ENCODE measurements around the gene ARID1B. TPM values are rescaled to one million over a fixed set of nuclear protein-coding genes. Genes with fewer than 3 reads are reported as not detected.

The ARID1B gene
- total RNA-seq, 1 donor from 2014 or later: 43.4 TPM

DNA sequence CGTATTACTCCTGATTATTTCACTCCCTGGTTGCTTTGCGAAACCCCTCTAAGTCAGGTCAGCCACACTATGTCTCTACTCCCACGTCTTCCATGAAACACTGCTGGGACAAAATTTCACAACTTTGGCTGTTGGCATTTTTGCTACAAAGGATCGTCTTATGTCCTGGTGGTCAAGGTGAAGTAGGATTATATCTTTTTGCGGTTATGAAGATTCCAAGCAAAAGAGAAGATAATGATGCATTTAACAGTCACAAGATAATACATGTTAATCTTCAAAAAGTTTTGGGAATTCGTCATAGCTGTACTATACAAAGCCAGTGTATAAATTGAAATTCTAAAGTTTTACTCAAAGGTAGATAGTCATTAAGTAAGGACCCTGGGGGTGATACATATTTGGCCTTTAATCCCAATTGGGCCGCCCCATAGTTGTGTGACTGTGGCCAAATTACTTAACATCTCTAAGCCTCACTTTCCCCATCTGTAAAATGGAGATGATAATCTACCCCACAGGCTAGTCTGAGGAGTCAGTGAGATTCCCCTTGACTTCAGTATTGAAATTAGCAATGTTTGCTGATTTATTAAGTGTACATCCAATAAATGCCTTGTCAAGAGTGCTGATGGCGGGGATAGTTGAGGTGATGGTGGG lies 212.1 kb downstream of the ARID1B start:
- H3K4me1 ChIP-seq: peaks cover 61% of the 10 kb centered on the region
- intact Hi-C loops (cut with micrococcal nuclease): no loop called here
- no peak overlapping the region for H3K27ac ChIP-seq (replicated peaks)
- no peaks in the 10 kb centered on the region for H3K36me3 ChIP-seq
- H3K4me3 ChIP-seq: no peak overlapping the region
- no peak for DNase-seq
- no peaks in the 10 kb centered on the region for H3K9me3 ChIP-seq (replicated peaks)
- TF ChIP-seq, protein P1, sequence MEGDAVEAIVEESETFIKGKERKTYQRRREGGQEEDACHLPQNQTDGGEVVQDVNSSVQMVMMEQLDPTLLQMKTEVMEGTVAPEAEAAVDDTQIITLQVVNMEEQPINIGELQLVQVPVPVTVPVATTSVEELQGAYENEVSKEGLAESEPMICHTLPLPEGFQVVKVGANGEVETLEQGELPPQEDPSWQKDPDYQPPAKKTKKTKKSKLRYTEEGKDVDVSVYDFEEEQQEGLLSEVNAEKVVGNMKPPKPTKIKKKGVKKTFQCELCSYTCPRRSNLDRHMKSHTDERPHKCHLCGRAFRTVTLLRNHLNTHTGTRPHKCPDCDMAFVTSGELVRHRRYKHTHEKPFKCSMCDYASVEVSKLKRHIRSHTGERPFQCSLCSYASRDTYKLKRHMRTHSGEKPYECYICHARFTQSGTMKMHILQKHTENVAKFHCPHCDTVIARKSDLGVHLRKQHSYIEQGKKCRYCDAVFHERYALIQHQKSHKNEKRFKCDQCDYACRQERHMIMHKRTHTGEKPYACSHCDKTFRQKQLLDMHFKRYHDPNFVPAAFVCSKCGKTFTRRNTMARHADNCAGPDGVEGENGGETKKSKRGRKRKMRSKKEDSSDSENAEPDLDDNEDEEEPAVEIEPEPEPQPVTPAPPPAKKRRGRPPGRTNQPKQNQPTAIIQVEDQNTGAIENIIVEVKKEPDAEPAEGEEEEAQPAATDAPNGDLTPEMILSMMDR (IDR thresholded peaks at IDR 0.05; ENCODE audit: borderline replicate concordance): no peak
- no peaks in the 10 kb centered on the region for H3K27me3 ChIP-seq (ENCODE audit: low read depth)

DNA sequence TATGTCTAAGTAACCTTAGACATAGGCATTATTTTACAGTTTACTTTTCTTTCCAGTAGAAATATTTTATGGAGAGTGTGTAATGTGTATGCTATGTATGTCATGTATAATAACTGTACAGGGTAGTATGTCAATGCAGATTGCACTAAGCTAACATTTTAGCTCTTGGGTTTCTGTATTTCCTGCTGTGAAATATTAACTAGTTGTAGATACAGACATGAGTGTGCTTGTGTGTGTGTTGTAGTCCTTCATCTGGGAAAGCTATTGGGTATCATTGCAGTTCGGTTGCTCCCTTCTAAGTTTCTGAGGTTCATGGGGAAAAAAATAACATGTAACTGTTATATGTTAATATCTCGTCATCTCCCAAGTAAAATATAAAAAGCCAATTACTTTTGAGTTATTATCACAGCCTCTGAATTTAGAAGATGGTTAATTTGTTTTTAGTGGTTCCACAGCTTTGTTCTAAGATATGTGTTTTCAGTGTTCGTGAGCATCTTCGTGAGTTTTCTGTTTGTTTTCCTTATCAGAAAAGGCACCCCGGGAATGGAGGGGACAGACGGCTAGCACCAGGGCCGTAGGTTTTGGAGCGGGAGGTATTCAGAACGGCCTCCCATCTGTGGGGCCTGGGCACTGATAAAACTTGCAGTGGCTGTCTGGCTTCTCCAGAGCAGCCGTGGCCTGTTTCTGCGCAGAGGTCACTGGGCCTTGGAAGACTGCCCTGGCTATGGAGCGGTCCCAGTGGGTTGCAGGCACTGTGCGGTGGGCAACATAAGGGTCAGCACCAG lies 215.0 kb downstream of the ARID1B start:
- H3K27ac ChIP-seq (replicated peaks): peak overlapping the region; percentile 55
- H3K4me3 ChIP-seq: peak overlapping the region; percentile 6
- H3K9me3 ChIP-seq (replicated peaks): no peaks in the 10 kb centered on the region
- H3K27me3 ChIP-seq (ENCODE audit: low read depth): no peaks in the 10 kb centered on the region
- TF ChIP-seq, protein P1 (IDR thresholded peaks at IDR 0.05; ENCODE audit: borderline replicate concordance): no peak
- H3K4me1 ChIP-seq: peaks cover 71% of the 10 kb centered on the region
- DNase-seq: peak; percentile 34
- no peaks in the 10 kb centered on the region for H3K36me3 ChIP-seq
- intact Hi-C loops (cut with micrococcal nuclease): no loop called here

DNA sequence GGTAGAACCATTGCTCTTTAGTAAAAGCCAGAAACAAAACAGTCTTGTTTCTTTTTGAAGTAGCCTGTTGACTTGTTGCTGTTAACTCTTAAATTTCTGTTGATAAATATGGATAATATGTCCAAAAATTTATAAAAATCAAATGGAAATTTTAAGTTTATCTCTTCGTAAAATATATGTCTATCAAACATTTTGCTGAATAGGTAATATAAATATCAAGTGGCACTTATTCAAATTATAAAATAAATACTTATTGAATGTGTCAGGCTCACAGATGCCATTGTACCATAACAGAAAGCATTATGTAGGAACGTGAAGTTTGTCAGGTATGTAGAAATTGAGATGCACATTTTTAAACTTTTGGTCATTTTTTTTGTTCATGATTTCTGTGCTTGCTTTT lies 216.5 kb downstream of the ARID1B start:
- Histone ChIP-seq H3K27ac (replicated peaks) (no peak overlapping the region), H3K27me3 (ENCODE audit: low read depth) (no peaks in the 10 kb centered on the region), H3K36me3 (no peaks in the 10 kb centered on the region), H3K4me1 (peaks cover 56% of the 10 kb centered on the region), H3K4me3 (no peak overlapping the region), H3K9me3 (replicated peaks) (no peaks in the 10 kb centered on the region)
- intact Hi-C loops (cut with micrococcal nuclease): no loop called here
- no peak for DNase-seq
- TF ChIP-seq, protein P1 (IDR thresholded peaks at IDR 0.05; ENCODE audit: borderline replicate concordance): no peak

DNA sequence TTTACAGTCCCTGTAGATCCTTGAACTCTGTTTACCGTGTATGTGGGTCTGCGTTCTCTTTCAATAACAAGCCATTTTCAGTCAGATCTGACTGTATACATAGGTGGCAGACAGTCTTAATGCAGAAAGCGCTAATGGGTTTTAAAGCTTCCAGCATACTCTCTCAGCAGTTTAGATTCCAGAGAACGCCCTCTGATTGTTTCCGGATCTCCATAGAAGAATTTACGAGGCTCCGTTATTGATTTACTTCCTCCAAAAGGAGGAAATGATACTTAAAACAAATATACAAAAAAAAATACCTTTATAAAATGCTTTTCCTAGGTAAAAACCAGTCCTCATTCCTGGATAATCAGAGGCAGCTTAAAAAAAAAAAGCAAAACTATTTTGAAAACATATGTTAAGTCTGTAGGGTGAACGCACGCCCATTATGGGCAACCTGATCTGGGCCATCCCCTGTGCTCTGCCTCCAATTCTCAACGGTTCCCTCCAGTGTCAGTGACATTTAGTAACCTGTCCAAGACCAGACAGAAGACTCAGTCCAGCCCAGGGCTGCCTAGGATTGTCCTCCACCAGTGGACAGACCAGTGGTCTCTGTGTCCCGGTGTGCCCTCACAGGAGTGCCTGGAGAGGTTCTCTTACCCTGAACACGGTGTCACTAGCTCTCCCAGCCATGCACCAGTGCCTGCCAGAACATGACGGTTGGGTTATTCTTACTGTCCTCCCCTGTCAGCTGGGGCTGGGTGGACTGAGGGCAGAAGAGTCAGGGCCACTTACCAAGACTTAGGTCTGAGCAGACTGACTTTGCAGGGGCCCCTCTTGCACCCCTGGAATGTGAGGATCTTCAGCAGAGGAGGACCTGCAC lies 217.3 kb downstream of the ARID1B start:
- peak; percentile 33 for DNase-seq

DNA sequence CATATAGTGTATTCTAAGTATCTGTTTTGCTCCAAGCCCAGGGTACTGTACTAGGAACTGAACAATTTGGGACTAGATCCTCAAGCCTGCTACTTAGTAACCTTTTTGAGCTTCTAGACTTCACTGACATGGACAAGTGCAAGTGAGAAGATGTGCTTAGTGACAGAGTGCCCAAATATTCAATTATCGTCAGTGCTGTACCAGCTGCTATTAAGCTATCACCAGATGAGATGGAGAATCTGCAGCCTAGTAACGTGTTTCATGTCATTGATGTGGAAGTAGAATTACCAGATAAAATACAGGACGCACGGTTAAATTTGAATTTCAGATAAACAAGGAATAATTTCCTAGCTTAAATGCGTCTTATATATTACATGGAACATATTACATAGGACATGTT lies 218.3 kb downstream of the ARID1B start:
- Histone ChIP-seq H3K4me1 (peaks cover 50% of the 10 kb centered on the region), H3K36me3 (no peaks in the 10 kb centered on the region), H3K9me3 (replicated peaks) (no peaks in the 10 kb centered on the region), H3K4me3 (no peak overlapping the region), H3K27ac (replicated peaks) (no peak overlapping the region), H3K27me3 (ENCODE audit: low read depth) (no peaks in the 10 kb centered on the region)
- TF ChIP-seq, protein P1 (IDR thresholded peaks at IDR 0.05; ENCODE audit: borderline replicate concordance): no peak
- intact Hi-C loops (cut with micrococcal nuclease): no loop called here
- DNase-seq: no peak

More for the DNA sequence above, 217.3 kb downstream of the ARID1B start:
- peaks cover 49% of the 10 kb centered on the region for H3K4me1 ChIP-seq
- H3K27me3 ChIP-seq (ENCODE audit: low read depth): no peaks in the 10 kb centered on the region
- H3K9me3 ChIP-seq (replicated peaks): no peaks in the 10 kb centered on the region
- TF ChIP-seq, protein P1 (IDR thresholded peaks at IDR 0.05; ENCODE audit: borderline replicate concordance): no peak
- intact Hi-C loops (cut with micrococcal nuclease): no loop called here
- peak overlapping the region; percentile 27 for H3K27ac ChIP-seq (replicated peaks)
- no peaks in the 10 kb centered on the region for H3K36me3 ChIP-seq
- no peak overlapping the region for H3K4me3 ChIP-seq
